H1 (cell line): Measurements from ENCODE around the gene STEAP4. TPM values are rescaled to one million over a fixed set of nuclear protein-coding genes. Genes with fewer than 3 reads are reported as not detected.

Experiments used
- CTCF ChIA-PET: fragments of 300-600 bp; sonication (Branson Sonifier 250); formaldehyde crosslinking; loops from one replicate; lab custom pipeline; 2021; ENCODE audit not compliant: partially characterized antibody; lab: Charles Lee
- POLR2A ChIA-PET: fragments of 300-600 bp; sonication (Branson Sonifier 250); formaldehyde crosslinking; loops from one replicate; lab custom pipeline; 2021; ENCODE audit warnings: inconsistent platforms; ENCODE audit not compliant: partially characterized antibody; lab: Charles Lee
- DNase-seq, 2 experiments: peaks; one replicate each; pipeline versions ENCODE4 v3.0.0 to v3.0.0-alpha.2; 2010 to 2022; ENCODE audit warnings: low spot score in 2 of 2, low read depth in 1 of 2, mixed read lengths in 1 of 2
- FAIRE-seq: peaks from 2 replicates; lab custom pipeline; 2011; peaks lifted over from hg19 to GRCh38; lab: Jason Lieb, UNC
- H2AFZ ChIP-seq: 2 replicates; pipeline ENCODE4 v1.8.1; 2012; ENCODE audit warnings: low read length, inconsistent platforms
- H2AK5ac ChIP-seq: 2 replicates; pipeline ENCODE4 v1.6.1; 2013; ENCODE audit warnings: low read depth, low read length
- H2BK120ac ChIP-seq: replicated peaks from 2 replicates; pipeline ENCODE3; 2013; ENCODE audit warnings: low read depth, low read length, inconsistent platforms
- H2BK12ac ChIP-seq: 2 replicates; pipeline ENCODE4 v1.6.1; 2013; ENCODE audit warnings: low read depth, low read length
- H2BK15ac ChIP-seq: 2 replicates; pipeline ENCODE4 v1.6.1; 2013; ENCODE audit warnings: low read length
- H2BK20ac ChIP-seq: 2 replicates; pipeline ENCODE4 v1.6.1; 2013; ENCODE audit warnings: low read length
- H2BK5ac ChIP-seq: 2 replicates; pipeline ENCODE4 v1.6.1; 2013; ENCODE audit warnings: low read depth, low read length
- H3K14ac ChIP-seq: 2 replicates; pipeline ENCODE4 v1.6.1; 2013; ENCODE audit warnings: inconsistent platforms; ENCODE audit not compliant: insufficient read length
- H3K18ac ChIP-seq: 2 replicates; pipeline ENCODE4 v1.6.1; 2013; ENCODE audit warnings: low read length; ENCODE audit errors: extremely low read depth
- H3K23ac ChIP-seq: 2 replicates; pipeline ENCODE4 v1.6.1; 2013; ENCODE audit warnings: inconsistent platforms; ENCODE audit not compliant: insufficient read length
- H3K23me2 ChIP-seq: 2 replicates; pipeline ENCODE4 v1.6.1; 2013; ENCODE audit warnings: low read depth, low read length
- H3K27ac ChIP-seq: 2 replicates; pipeline ENCODE4 v1.6.1; 2011; ENCODE audit warnings: low read depth, low read length, inconsistent platforms
- H3K27me3 ChIP-seq, 4 experiments: replicated peaks in 1 of 4; 1 replicate in 1 of 4; 2 replicates in 3 of 4; pipeline versions ENCODE4 v1.6.1 to v1.8.1; 2011 to 2013; ENCODE audit warnings: low read length in 3 of 4, mild to moderate bottlenecking in 3 of 4, inconsistent platforms in 2 of 4, mixed read lengths in 2 of 4, moderate library complexity in 1 of 4; ENCODE audit not compliant: control insufficient read depth in 3 of 4, insufficient read depth in 3 of 4; ENCODE audit errors: extremely low read depth in 1 of 4
- H3K36me3 ChIP-seq, 4 experiments: 2 replicates each; pipeline versions ENCODE4 v1.6.1 to v1.8.1; 2011 to 2013; ENCODE audit warnings: mild to moderate bottlenecking in 4 of 4, low read length in 3 of 4, moderate library complexity in 2 of 4, control low read depth in 1 of 4, inconsistent platforms in 1 of 4; ENCODE audit not compliant: insufficient read depth in 4 of 4, control insufficient read depth in 2 of 4
- H3K4ac ChIP-seq: replicated peaks from 2 replicates; pipeline ENCODE3; 2013; ENCODE audit warnings: low read length, low read depth, mixed read lengths, inconsistent platforms; ENCODE audit not compliant: insufficient read length
- H3K4me1 ChIP-seq, 4 experiments: replicated peaks in 1 of 4; 1 replicate in 1 of 4; 2 replicates in 3 of 4; pipeline versions ENCODE4 v1.6.1 to v1.8.1; 2011 to 2013; ENCODE audit warnings: low read length in 3 of 4, inconsistent platforms in 2 of 4, mixed read lengths in 1 of 4; ENCODE audit not compliant: insufficient read depth in 4 of 4, control insufficient read depth in 3 of 4
- H3K4me2 ChIP-seq, 2 experiments: 2 replicates each; pipeline versions ENCODE4 v1.6.1 to v1.8.1; 2011 to 2013; ENCODE audit warnings: low read depth in 2 of 2, low read length in 2 of 2, control low read depth in 1 of 2, inconsistent platforms in 1 of 2, mild to moderate bottlenecking in 1 of 2; ENCODE audit not compliant: insufficient read depth in 1 of 2
- H3K4me3 ChIP-seq, 4 experiments: fragments of 200-600, 300-600 bp in 1 of 4; sonication (generic), shearing (Covaris generic), sonication (Bioruptor Twin) in 1 of 4; 2 replicates each; pipeline versions ENCODE4 v1.5.1 to v1.8.1; 2011 to 2016; ENCODE audit warnings: low read length in 4 of 4, low read depth in 3 of 4, control low read depth in 2 of 4, inconsistent platforms in 2 of 4, mild to moderate bottlenecking in 2 of 4, mixed read lengths in 1 of 4, moderate library complexity in 1 of 4; ENCODE audit not compliant: insufficient read depth in 2 of 4; ENCODE audit errors: extremely low read depth in 1 of 4
- H3K56ac ChIP-seq: replicated peaks from 2 replicates; pipeline ENCODE3; 2013; ENCODE audit warnings: low read depth, mild to moderate bottlenecking, mixed read lengths, low read length, inconsistent platforms; ENCODE audit not compliant: insufficient read length
- H3K79me1 ChIP-seq: 2 replicates; pipeline ENCODE4 v1.6.1; 2013; ENCODE audit warnings: low read depth, low read length, control low read depth
- H3K79me2 ChIP-seq, 2 experiments: 2 replicates each; pipeline versions ENCODE4 v1.6.1 to v1.8.1; 2012 to 2013; ENCODE audit warnings: low read length in 2 of 2, mild to moderate bottlenecking in 2 of 2, inconsistent platforms in 1 of 2; ENCODE audit not compliant: insufficient read depth in 2 of 2, control insufficient read depth in 1 of 2
- H3K9ac ChIP-seq, 4 experiments: replicated peaks in 1 of 4; 1 replicate in 1 of 4; 2 replicates in 3 of 4; pipeline versions ENCODE4 v1.6.1 to v1.8.1; 2011 to 2013; ENCODE audit warnings: low read depth in 3 of 4, low read length in 3 of 4, control low read depth in 2 of 4, mild to moderate bottlenecking in 2 of 4, moderate library complexity in 2 of 4, inconsistent platforms in 1 of 4; ENCODE audit errors: extremely low read depth in 1 of 4
- H3K9me3 ChIP-seq, 2 experiments: 2 replicates each; pipeline versions ENCODE4 v1.6.1 to v1.8.1; 2012 to 2013; ENCODE audit warnings: mild to moderate bottlenecking in 2 of 2, moderate library complexity in 2 of 2, control low read depth in 1 of 2, inconsistent platforms in 1 of 2, low read depth in 1 of 2, low read length in 1 of 2, mixed read lengths in 1 of 2; ENCODE audit not compliant: insufficient read depth in 2 of 2
- H4K20me1 ChIP-seq, 2 experiments: replicated peaks in 1 of 2; 2 replicates each; pipeline versions ENCODE3 to v1.8.1; 2011 to 2013; ENCODE audit warnings: inconsistent platforms in 2 of 2, low read length in 2 of 2, mild to moderate bottlenecking in 1 of 2; ENCODE audit not compliant: insufficient read depth in 2 of 2, control insufficient read depth in 1 of 2
- H4K5ac ChIP-seq: 2 replicates; pipeline ENCODE4 v1.6.1; 2013; ENCODE audit warnings: low read length, low read depth, mixed read lengths, inconsistent platforms; ENCODE audit not compliant: insufficient read length
- H4K8ac ChIP-seq: 2 replicates; pipeline ENCODE4 v1.8.0; 2013; ENCODE audit warnings: mild to moderate bottlenecking, moderate library complexity, low read length, inconsistent platforms; ENCODE audit not compliant: insufficient read depth; ENCODE audit errors: extremely low read depth
- H4K91ac ChIP-seq: replicated peaks from 2 replicates; pipeline ENCODE3; 2013; ENCODE audit warnings: low read length, mixed read lengths, inconsistent platforms; ENCODE audit not compliant: insufficient read length
- CEBPB ChIP-seq: IDR thresholded peaks from 2 replicates; pipeline ENCODE4 v1.6.1; 2012; ENCODE audit warnings: low read depth, low read length
- CTCF ChIP-seq, 3 experiments: IDR thresholded peaks; 1 replicate in 2 of 3; 2 replicates in 1 of 3; pipeline versions ENCODE4 v1.5.1 to v1.6.1; 2011; ENCODE audit warnings: low read length in 3 of 3, mild to moderate bottlenecking in 3 of 3, inconsistent platforms in 2 of 3, low read depth in 1 of 3, moderate library complexity in 1 of 3; ENCODE audit not compliant: insufficient read depth in 1 of 3; ENCODE audit errors: control extremely low read depth in 1 of 3
- EGR1 ChIP-seq: IDR thresholded peaks from 2 replicates; pipeline ENCODE4 v1.6.1; 2011; ENCODE audit warnings: low read depth, low read length, borderline replicate concordance
- MAFK ChIP-seq: IDR thresholded peaks from 2 replicates; pipeline ENCODE4 v1.6.1; 2012; ENCODE audit warnings: low read depth, mild to moderate bottlenecking, improper control_type of control experiment, low read length
- POLR2AphosphoS5 ChIP-seq: IDR thresholded peaks from 2 replicates; pipeline ENCODE4 v1.6.1; 2011; ENCODE audit warnings: low read depth, low read length
- RAD21 ChIP-seq, 2 experiments: IDR thresholded peaks in 1 of 2; conservative IDR thresholded peaks in 1 of 2; 2 replicates each; pipeline ENCODE4 v1.6.1; 2011; ENCODE audit warnings: low read depth in 2 of 2, low read length in 2 of 2, improper control_type of control experiment in 1 of 2, inconsistent platforms in 1 of 2, mild to moderate bottlenecking in 1 of 2, moderate library complexity in 1 of 2
- RFX5 ChIP-seq: IDR thresholded peaks from 2 replicates; pipeline ENCODE4 v1.6.1; 2011; ENCODE audit warnings: low read depth, low read length, improper control_type of control experiment, borderline replicate concordance
- TBP ChIP-seq: IDR thresholded peaks from 2 replicates; pipeline ENCODE4 v1.6.1; 2011; ENCODE audit warnings: low read depth, low read length, improper control_type of control experiment
- ZNF274 ChIP-seq: IDR thresholded peaks from 2 replicates; pipeline ENCODE4 v1.7.0; 2012; ENCODE audit warnings: low read length, borderline replicate concordance; ENCODE audit errors: extremely low read depth
- WGBS, 2 experiments: shearing (Covaris generic) in 1 of 2; methylation state at CpG; one replicate each; pipeline versions ENCODE4 v1.1.6 to v1.1.7; 2013 to 2015; ENCODE audit warnings: low lambda C conversion rate in 2 of 2, mixed read lengths in 2 of 2, inconsistent platforms in 1 of 2, low coverage in 1 of 2, missing lambda C conversion rate in 1 of 2; ENCODE audit not compliant: insufficient replicate concordance in 2 of 2, insufficient coverage in 1 of 2, insufficient read length in 1 of 2; ENCODE audit errors: extremely low coverage in 1 of 2, missing lambda C conversion rate in 1 of 2; 5-methylcytosine and 5-hydroxymethylcytosine counted together
- polyA plus RNA-seq, 7 experiments: library from polyadenylated mRNA; depleted of rRNA in 3 of 7; stranded (reverse) in 5 of 7; unstranded in 2 of 7; fragments of >200 nt in 5 of 7; fragments of 200-250 nt in 2 of 7; gene quantifications; 1 replicate in 5 of 7; 2 replicates in 1 of 7; 4 replicates in 1 of 7; pipeline versions ENCODE4 v1.2.1 to v1.2.3, GENCODE V29; 2011 to 2013; ENCODE audit warnings: missing spikeins in 2 of 7, mixed read lengths in 2 of 7
- total RNA-seq: library from RNA; stranded (reverse); fragmentation: NEBNext Ultra II Directional; extraction: Animal tissue kit (Norgen Biotek cat#: 25700); gene quantifications from 2 replicates; pipeline ENCODE4 v1.2.1, GENCODE V29; 2021

Gene STEAP4
- total and polyA plus RNA-seq, 2 of the 8 experiments (the other 6 are each of a cell fraction or from before 2014, with no cell fraction given): under 0.01 TPM; not detected in 1

GRCh38 chr7:88243345-88243909 is 63.3 kb downstream of the STEAP4 start:
- H3K79me1 ChIP-seq: no peaks in the 10 kb centered on the region
- no peak overlapping the region for H3K9ac ChIP-seq
- H3K27me3 ChIP-seq: no peaks in the 10 kb centered on the region
- H3K14ac ChIP-seq: no peak overlapping the region
- peaks cover 0 to 3% (median 0%) of the 10 kb centered on the region in 4 experiments; a peak in 1 of 7 replicates for H3K4me1 ChIP-seq
- H3K23me2 ChIP-seq: no peaks in the 10 kb centered on the region; the same call in 1 of the 2 replicates
- no peak overlapping the region for H3K27ac ChIP-seq
- H3K79me2 ChIP-seq: no peaks in the 10 kb centered on the region
- H3K4ac ChIP-seq: no peak overlapping the region
- H3K4me2 ChIP-seq: no peak overlapping the region
- FAIRE-seq (peak; percentile 96), DNase-seq (peak in 1 of 2 experiments; percentile 45)
- no peak for TF ChIP-seq TBP
- TF ChIP-seq RFX5: no peak
- TF ChIP-seq CEBPB: 0 out of 2 replicates have a peak, but pooled peaks have one; percentile 7
- TF ChIP-seq RAD21 (IDR thresholded peaks at IDR 0.05 in 1 of 2, conservative IDR thresholded peaks at IDR 0.05 in 1 of 2; ENCODE audit: low read depth in 2 of 2, low read length in 2 of 2): peak; percentile 89 to 94
- TF ChIP-seq MAFK: 0 out of 2 replicates have a peak, but pooled peaks have one; percentile 31
- TF ChIP-seq EGR1: 0 out of 2 replicates have a peak, but pooled peaks have one; percentile 4
- TF ChIP-seq CTCF (IDR thresholded peaks at IDR 0.05; ENCODE audit: control extremely low read depth in 1 of 3, insufficient read depth in 1 of 3, low read depth in 1 of 3, low read length in 3 of 3): peak in 2 of 3 experiments; percentile 47 to 78; a peak in 2 of 4 replicates
- no peak for TF ChIP-seq ZNF274
- no peak for TF ChIP-seq POLR2AphosphoS5
- no peak overlapping the region for H2BK120ac ChIP-seq
- WGBS, 2 experiments: 43% methylated on average over 2 of the region's 2 CpGs; no CpG with 5 or more reads in 1 of the 2 experiments
- no peak overlapping the region for H4K91ac ChIP-seq
- no peak overlapping the region for H2BK20ac ChIP-seq
- no peak overlapping the region for H3K4me3 ChIP-seq
- CTCF ChIA-PET: interaction anchor here (0.6 to 4.4 kb wide), 26 partner anchors 10 to 1557 kb away, joined by 3 to 38 read pairs (median 3); partner anchors contain the start of gene STEAP4
- H4K8ac ChIP-seq: no peak overlapping the region
- H2AK5ac ChIP-seq: no peak overlapping the region
- no peaks in the 10 kb centered on the region for H3K9me3 ChIP-seq
- no peak overlapping the region for H2BK12ac ChIP-seq
- H2BK5ac ChIP-seq: no peak overlapping the region
- no peak overlapping the region for H3K18ac ChIP-seq
- H2BK15ac ChIP-seq: no peak overlapping the region
- H3K23ac ChIP-seq: no peak overlapping the region
- H2AFZ ChIP-seq: no peak overlapping the region
- no peaks in the 10 kb centered on the region for H4K20me1 ChIP-seq
- POLR2A ChIA-PET: no interaction called here
- H3K56ac ChIP-seq: no peak overlapping the region
- no peaks in the 10 kb centered on the region for H3K36me3 ChIP-seq
- H4K5ac ChIP-seq: no peak overlapping the region
